Muscle layer of duodenum (tissue), 2 donors: ENCODE data around the gene P2RX5.
"Not testable (repeated sequence)": the region's sequence is repeated elsewhere in the genome, so short reads cannot be mapped to it uniquely, and the experiment has no call there.

Source experiments
- H3K27ac ChIP-seq: one replicate; pipeline ENCODE4 v1.7.0; 2013; ENCODE audit warnings: mild to moderate bottlenecking, low read length
- H3K27me3 ChIP-seq: one replicate; pipeline ENCODE4 v1.7.0; 2013; ENCODE audit warnings: low read depth, mild to moderate bottlenecking, control low read depth, low read length
- H3K36me3 ChIP-seq, 2 donors: one replicate each; pipeline ENCODE4 v1.7.0; 2013; ENCODE audit warnings: low read length in 2 of 2, control low read depth in 1 of 2, mild to moderate bottlenecking in 1 of 2; ENCODE audit not compliant: insufficient read depth in 2 of 2, control insufficient read depth in 1 of 2
- H3K4me1 ChIP-seq, 2 donors: one replicate each; pipeline ENCODE4 v1.7.0; 2013; ENCODE audit warnings: low read length in 2 of 2, mild to moderate bottlenecking in 2 of 2, control low read depth in 1 of 2, moderate library complexity in 1 of 2; ENCODE audit not compliant: insufficient read depth in 2 of 2, control insufficient read depth in 1 of 2
- H3K4me3 ChIP-seq, 2 donors: one replicate each; pipeline ENCODE4 v1.7.0; 2013; ENCODE audit warnings: low read length in 2 of 2, low read depth in 1 of 2, mild to moderate bottlenecking in 1 of 2
- H3K9me3 ChIP-seq, 2 donors: one replicate each; pipeline ENCODE4 v1.7.0; 2013; ENCODE audit warnings: low read length in 2 of 2, control low read depth in 1 of 2, mild to moderate bottlenecking in 1 of 2; ENCODE audit not compliant: control insufficient read depth in 1 of 2
- donor health status: healthy.

Gene P2RX5

DNA sequence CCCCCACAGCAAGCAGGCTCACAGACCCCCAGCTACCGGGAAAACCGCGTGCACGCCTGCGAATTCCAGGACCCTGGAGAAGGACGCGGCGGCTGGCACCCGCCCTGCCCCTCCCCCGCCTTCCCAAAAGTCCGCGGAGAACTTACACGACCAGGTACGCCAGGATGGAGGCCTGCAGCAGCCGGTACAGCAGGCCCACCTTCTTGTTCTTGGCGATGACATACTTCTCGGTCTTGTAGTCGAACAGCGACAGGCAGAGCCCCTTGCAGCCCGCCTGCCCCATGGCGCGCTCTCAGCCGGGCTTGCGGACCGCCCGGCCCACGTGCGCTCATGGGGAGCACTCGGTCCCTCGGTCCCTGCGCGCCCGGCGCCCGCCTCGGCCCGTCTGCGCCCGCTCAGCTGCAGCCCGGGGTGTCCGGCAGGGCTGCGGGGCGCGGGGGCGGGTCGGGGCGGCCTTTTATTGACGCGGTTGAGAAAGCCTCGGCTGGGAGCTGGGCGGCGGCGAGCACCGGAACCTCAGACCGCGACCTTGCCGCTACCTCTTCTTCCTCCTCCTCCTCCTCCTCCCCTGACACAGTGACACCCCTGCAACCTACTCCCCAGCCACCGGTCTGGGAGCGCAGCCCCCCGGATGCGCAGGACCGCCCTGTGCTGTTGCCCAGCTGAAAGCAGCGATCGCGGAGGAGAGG, at the start of gene P2RX5:
Gene P2RX5 (minus strand): TSS at position 433 of the 689 bp plus-strand sequence. CDS start 150 bp downstream, at position 283.
- peaks cover 0 to 12% of the 10 kb centered on the region in 2 donors for H3K9me3 ChIP-seq
- H3K4me1 ChIP-seq, result peaks cover 0 to 14% of the 10 kb centered on the region in 2 donors
- peaks cover 16% of the 10 kb centered on the region for H3K27me3 ChIP-seq
- peak within 1 kb of the TSS; percentile 21 to 66 for H3K4me3 ChIP-seq
- H3K27ac ChIP-seq, result no peak within 1 kb of the TSS
- H3K36me3 ChIP-seq, result no peaks in the 10 kb centered on the region

DNA sequence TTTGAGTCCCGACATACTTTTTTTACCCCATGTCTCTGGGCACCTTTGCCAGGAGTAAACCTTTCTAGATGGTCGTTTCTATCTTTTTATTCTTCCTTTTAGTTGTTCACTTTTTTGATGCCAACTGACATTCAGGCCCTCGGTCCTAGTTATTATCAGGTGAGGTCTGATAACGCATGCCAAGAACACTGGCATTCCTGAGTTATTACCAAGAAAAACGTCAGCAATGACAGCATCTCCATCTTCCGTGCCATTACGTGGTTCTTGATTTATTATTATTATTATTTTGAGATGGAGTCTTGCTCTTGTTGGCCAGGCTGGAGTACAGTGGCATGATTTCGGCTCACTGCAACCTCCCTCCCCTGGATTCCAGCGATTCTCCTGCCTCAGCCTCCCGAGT, 49.1 kb upstream of the P2RX5 start:
- H3K9me3 ChIP-seq, result no peaks in the 10 kb centered on the region
- H3K4me1 ChIP-seq, result no peaks in the 10 kb centered on the region
- H3K4me3 ChIP-seq, result no peak overlapping the region
- H3K27ac ChIP-seq, result no peak overlapping the region
- H3K36me3 ChIP-seq, result no peaks in the 10 kb centered on the region
- no peaks in the 10 kb centered on the region for H3K27me3 ChIP-seq

DNA sequence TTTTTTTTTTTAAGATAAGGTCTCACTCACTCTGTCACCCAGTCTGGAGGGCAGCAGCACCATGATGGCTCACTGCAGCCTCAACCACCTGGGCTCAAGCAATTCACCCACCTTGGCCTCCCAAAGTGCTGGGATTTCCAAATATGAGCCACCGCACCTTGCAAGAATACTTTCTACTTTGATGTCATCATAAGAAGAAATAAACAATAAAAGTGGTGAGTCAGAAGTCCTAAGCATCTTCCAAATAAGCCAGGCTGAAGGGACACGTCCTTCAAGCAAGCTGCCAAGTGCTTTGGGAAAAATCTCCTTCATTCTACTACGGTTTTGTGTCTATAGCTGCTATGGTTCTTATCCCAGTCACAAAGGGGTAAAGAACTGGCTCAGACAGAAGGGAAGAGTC, 48.1 kb upstream of the P2RX5 start:
- peaks cover 1 to 7% of the 10 kb centered on the region in 2 donors for H3K4me1 ChIP-seq
- no peak overlapping the region for H3K27ac ChIP-seq
- no peaks in the 10 kb centered on the region for H3K36me3 ChIP-seq
- no peaks in the 10 kb centered on the region for H3K9me3 ChIP-seq
- no peak overlapping the region for H3K4me3 ChIP-seq
- no peaks in the 10 kb centered on the region for H3K27me3 ChIP-seq

GRCh38 chr17:3740611-3741073, 44.7 kb upstream of the P2RX5 start:
- no peak overlapping the region for H3K27ac ChIP-seq
- peaks cover 8 to 13% of the 10 kb centered on the region in 2 donors for H3K4me1 ChIP-seq
- H3K9me3 ChIP-seq, result no peaks in the 10 kb centered on the region
- no peak overlapping the region for H3K4me3 ChIP-seq
- H3K36me3 ChIP-seq, result no peaks in the 10 kb centered on the region
- no peaks in the 10 kb centered on the region for H3K27me3 ChIP-seq

- no peaks in the 10 kb centered on the region for H3K27me3 ChIP-seq
- H3K36me3 ChIP-seq, result no peaks in the 10 kb centered on the region
- peaks cover 8 to 13% of the 10 kb centered on the region in 2 donors for H3K4me1 ChIP-seq
- H3K27ac ChIP-seq, result no peak overlapping the region
- no peaks in the 10 kb centered on the region for H3K9me3 ChIP-seq
- no peak overlapping the region for H3K4me3 ChIP-seq
These were observed 43.6 kb upstream of the P2RX5 start for GRCh38 chr17:3739422-3740124.

GRCh38 chr17:3738562-3739295, 42.8 kb upstream of the P2RX5 start:
- no peak overlapping the region for H3K27ac ChIP-seq
- H3K9me3 ChIP-seq, result no peaks in the 10 kb centered on the region
- no peaks in the 10 kb centered on the region for H3K27me3 ChIP-seq
- peaks cover 8 to 13% of the 10 kb centered on the region in 2 donors for H3K4me1 ChIP-seq
- H3K36me3 ChIP-seq, result no peaks in the 10 kb centered on the region
- H3K4me3 ChIP-seq, result peak overlapping the region in 1 of 2 donors; percentile 49

GRCh38 chr17:3735515-3735914, 39.6 kb upstream of the P2RX5 start:
- Histone ChIP-seq H3K4me1 (peaks cover 8 to 13% of the 10 kb centered on the region in 2 donors), H3K36me3 (no peaks in the 10 kb centered on the region), H3K4me3 (no peak overlapping the region), H3K9me3 (no peaks in the 10 kb centered on the region), H3K27ac (no peak overlapping the region), H3K27me3 (no peaks in the 10 kb centered on the region)

- H3K4me1 ChIP-seq, result peaks cover 8 to 13% of the 10 kb centered on the region in 2 donors
- not testable (repeated sequence) for H3K36me3 ChIP-seq, H3K9me3 ChIP-seq, H3K27me3 ChIP-seq, H3K4me3 ChIP-seq, H3K27ac ChIP-seq
These were observed 38.9 kb upstream of the P2RX5 start for GRCh38 chr17:3734911-3735276.

DNA sequence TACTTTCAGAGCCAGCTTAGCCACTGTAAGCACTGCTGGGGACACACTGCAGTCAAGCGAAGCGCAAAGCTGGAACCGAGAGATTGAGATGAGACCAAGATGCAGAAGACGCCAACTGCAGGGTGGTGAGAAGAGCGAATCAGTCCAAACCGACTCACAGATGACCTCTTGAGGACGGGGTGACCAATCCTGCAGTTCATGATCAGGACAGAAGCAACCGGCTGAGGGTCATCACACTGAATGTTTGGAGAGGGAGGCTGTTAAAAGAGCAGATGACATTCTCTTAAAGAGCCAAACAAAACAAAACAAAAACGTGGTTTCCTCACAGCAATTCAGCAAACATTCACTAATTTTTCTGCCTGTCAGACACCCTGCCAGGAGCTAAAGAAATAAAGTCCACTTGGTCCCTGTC, 36.3 kb upstream of the P2RX5 start:
- H3K4me1 ChIP-seq, result no peaks in the 10 kb centered on the region
- H3K27me3 ChIP-seq, result no peaks in the 10 kb centered on the region
- H3K36me3 ChIP-seq, result no peaks in the 10 kb centered on the region
- no peaks in the 10 kb centered on the region for H3K9me3 ChIP-seq
- no peak overlapping the region for H3K4me3 ChIP-seq
- H3K27ac ChIP-seq, result no peak overlapping the region

DNA sequence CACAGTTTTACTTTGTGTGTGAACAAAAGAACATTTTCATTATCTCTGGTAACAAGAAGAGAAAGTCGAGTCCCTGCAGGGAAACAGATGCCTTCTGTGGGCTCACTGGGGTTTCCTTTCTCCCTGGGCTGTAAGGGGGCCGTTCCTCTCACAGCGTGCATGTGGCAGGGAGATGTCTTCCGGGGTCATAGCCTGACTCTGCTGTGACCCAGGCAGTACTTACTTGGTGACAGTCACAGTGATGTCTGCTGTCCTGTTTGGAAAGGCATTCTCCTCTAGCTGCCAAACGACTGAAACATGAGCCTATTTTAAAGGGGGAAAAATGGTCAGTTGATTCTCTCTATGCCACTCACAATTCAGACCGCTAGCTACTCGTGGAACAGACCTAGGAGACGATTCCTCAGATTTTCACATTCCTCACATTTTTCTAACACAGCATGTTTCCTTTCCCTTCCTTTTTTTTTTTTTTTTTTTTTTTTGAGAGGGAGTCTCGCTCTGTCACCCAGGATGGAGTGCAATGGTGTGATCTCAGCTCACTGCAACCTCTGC, 35.0 kb upstream of the P2RX5 start:
- no peaks in the 10 kb centered on the region for H3K27me3 ChIP-seq
- no peaks in the 10 kb centered on the region for H3K36me3 ChIP-seq
- no peak overlapping the region for H3K4me3 ChIP-seq
- no peaks in the 10 kb centered on the region for H3K9me3 ChIP-seq
- no peaks in the 10 kb centered on the region for H3K4me1 ChIP-seq
- H3K27ac ChIP-seq, result no peak overlapping the region

DNA sequence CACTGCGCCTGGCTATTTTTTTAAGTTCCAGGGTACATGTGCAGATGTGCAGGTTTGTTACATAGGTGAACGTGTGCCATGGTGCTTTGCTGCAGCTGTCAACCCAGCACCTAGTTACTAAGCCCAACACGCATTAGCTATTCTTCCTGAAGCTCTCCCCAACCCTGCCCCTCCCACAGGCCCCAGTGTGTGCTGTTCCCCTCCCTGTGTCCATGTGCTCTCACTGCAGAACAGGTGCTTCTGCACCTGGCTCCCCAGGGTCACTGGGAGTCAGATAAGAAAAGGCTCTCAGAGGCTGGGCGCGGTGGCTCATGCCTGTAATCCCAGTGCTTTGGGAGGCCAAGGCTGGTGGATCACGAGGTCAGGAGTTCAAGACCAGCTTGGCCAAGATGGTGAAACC, 33.9 kb upstream of the P2RX5 start:
- no peaks in the 10 kb centered on the region for H3K9me3 ChIP-seq
- H3K4me1 ChIP-seq, result no peaks in the 10 kb centered on the region
- H3K27ac ChIP-seq, result no peak overlapping the region
- no peak overlapping the region for H3K4me3 ChIP-seq
- no peaks in the 10 kb centered on the region for H3K36me3 ChIP-seq
- no peaks in the 10 kb centered on the region for H3K27me3 ChIP-seq
